ENCODE results near the gene GOLGA2. TPM values are rescaled to one million over a fixed set of nuclear protein-coding genes. Genes with fewer than 3 reads are reported as not detected.

Gene GOLGA2
- total RNA-seq, 1 donor from 2014 or later, result 54.8 TPM

- TF ChIP-seq, protein P1, sequence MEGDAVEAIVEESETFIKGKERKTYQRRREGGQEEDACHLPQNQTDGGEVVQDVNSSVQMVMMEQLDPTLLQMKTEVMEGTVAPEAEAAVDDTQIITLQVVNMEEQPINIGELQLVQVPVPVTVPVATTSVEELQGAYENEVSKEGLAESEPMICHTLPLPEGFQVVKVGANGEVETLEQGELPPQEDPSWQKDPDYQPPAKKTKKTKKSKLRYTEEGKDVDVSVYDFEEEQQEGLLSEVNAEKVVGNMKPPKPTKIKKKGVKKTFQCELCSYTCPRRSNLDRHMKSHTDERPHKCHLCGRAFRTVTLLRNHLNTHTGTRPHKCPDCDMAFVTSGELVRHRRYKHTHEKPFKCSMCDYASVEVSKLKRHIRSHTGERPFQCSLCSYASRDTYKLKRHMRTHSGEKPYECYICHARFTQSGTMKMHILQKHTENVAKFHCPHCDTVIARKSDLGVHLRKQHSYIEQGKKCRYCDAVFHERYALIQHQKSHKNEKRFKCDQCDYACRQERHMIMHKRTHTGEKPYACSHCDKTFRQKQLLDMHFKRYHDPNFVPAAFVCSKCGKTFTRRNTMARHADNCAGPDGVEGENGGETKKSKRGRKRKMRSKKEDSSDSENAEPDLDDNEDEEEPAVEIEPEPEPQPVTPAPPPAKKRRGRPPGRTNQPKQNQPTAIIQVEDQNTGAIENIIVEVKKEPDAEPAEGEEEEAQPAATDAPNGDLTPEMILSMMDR (IDR thresholded peaks at IDR 0.05; ENCODE audit: insufficient read depth, low read length, severe bottlenecking), result no peak
- FAIRE-seq, result no peak
- no peaks in the 10 kb centered on the region for H3K27me3 ChIP-seq (ENCODE audit: control insufficient read depth, insufficient read depth, low read length)
- H3K4me3 ChIP-seq (ENCODE audit: low read depth, low read length), result no peak overlapping the region
- H3K36me3 ChIP-seq (ENCODE audit: control insufficient read depth, insufficient read depth, low read length), result no peaks in the 10 kb centered on the region
- DNase-seq (ENCODE audit: low read depth), result no peak
Measured at GRCh38 chr9:128244091-128244836, 31.5 kb downstream of the GOLGA2 start.

GRCh38 chr9:128243215-128244018 lies 32.4 kb downstream of the GOLGA2 start:
- H3K4me3 ChIP-seq (ENCODE audit: low read depth, low read length), result no peak overlapping the region
- TF ChIP-seq, protein P1 (IDR thresholded peaks at IDR 0.05; ENCODE audit: insufficient read depth, low read length, severe bottlenecking), result no peak
- DNase-seq (ENCODE audit: low read depth) (no peak), FAIRE-seq (no peak)
- no peaks in the 10 kb centered on the region for H3K27me3 ChIP-seq (ENCODE audit: control insufficient read depth, insufficient read depth, low read length)
- H3K36me3 ChIP-seq (ENCODE audit: control insufficient read depth, insufficient read depth, low read length), result no peaks in the 10 kb centered on the region

DNA sequence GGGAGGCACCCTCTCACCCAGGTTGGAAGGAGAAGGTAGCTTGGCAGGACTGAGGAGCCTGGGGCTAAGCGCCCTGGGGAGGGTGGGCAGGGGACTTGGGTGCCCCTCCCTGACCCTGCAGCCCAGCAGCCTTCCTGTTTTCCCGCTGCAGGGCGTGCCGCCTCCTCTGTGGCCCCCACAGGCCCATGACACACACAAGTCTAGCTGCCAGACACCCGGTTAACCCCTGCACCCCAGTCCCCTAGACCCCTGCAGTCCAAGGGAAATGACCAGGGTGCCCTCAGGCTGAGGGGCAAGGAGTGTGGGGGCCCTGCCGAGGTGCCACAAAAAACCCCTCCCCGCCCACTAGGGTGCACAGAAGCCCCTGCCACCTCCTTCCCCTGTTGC lies 33.0 kb downstream of the GOLGA2 start:
- H3K36me3 ChIP-seq (ENCODE audit: control insufficient read depth, insufficient read depth, low read length), result no peaks in the 10 kb centered on the region
- TF ChIP-seq, protein P1 (IDR thresholded peaks at IDR 0.05; ENCODE audit: insufficient read depth, low read length, severe bottlenecking), result no peak
- DNase-seq (ENCODE audit: low read depth) (no peak), FAIRE-seq (no peak)
- H3K27me3 ChIP-seq (ENCODE audit: control insufficient read depth, insufficient read depth, low read length), result no peaks in the 10 kb centered on the region
- no peak overlapping the region for H3K4me3 ChIP-seq (ENCODE audit: low read depth, low read length)

DNA sequence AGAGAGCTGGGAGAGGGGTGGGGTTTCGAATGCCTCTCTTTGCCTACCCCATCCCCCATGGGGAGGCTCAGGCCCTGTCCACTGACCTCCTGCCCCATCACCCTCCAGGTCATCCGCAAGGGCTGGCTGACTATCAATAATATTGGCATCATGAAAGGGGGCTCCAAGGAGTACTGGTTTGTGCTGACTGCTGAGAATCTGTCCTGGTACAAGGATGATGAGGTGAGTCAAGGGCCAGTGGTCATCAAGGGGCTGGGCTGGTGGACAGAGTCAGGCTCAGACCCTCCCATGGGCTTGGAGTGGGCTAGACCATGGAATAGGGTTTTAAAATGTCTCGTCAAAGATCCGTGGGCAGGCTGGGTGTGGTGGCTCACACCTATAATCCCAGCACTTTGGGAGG lies 33.7 kb downstream of the GOLGA2 start:
- no peaks in the 10 kb centered on the region for H3K27me3 ChIP-seq (ENCODE audit: control insufficient read depth, insufficient read depth, low read length)
- FAIRE-seq, result no peak

DNA sequence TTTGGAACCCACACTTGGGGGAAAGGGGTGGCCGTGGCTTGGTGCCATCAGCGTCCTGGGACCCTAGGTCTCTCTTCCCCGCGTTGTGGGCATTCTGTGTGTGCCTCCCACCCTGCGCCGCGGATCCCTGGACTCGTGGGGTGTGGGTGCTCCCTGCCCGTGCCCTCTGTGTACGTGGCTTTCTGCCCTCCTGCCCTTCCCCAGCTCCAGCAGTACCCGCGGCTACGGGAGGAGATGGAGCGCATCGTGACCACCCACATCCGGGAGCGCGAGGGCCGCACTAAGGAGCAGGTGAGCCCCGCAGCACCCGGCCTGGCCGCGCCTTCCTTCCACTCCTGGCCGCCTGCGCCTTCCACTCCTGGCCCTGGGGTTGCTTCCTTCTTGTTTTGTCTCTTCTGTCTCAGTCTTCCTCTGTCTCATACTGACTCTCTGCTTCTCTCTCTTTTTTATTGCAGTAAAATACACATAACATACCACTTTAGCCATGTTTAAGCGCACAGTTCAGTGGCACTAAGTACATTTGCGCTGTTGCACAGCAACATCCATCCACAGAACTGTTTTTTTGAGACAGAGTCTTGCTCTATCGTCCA lies 41.9 kb downstream of the GOLGA2 start:
- TF ChIP-seq, protein P1 (IDR thresholded peaks at IDR 0.05; ENCODE audit: insufficient read depth, low read length, severe bottlenecking), result no peak
- DNase-seq (ENCODE audit: low read depth) (no peak), FAIRE-seq (no peak)
- Histone ChIP-seq H3K27me3 (ENCODE audit: control insufficient read depth, insufficient read depth, low read length) (no peaks in the 10 kb centered on the region), H3K4me3 (ENCODE audit: low read depth, low read length) (no peak overlapping the region), H3K36me3 (ENCODE audit: control insufficient read depth, insufficient read depth, low read length) (no peaks in the 10 kb centered on the region)

More for the DNA sequence above, 33.7 kb downstream of the GOLGA2 start:
- Histone ChIP-seq H3K36me3 (ENCODE audit: control insufficient read depth, insufficient read depth, low read length) (no peaks in the 10 kb centered on the region), H3K4me3 (ENCODE audit: low read depth, low read length) (no peak overlapping the region)
- no peak for DNase-seq (ENCODE audit: low read depth)
- TF ChIP-seq, protein P1 (IDR thresholded peaks at IDR 0.05; ENCODE audit: insufficient read depth, low read length, severe bottlenecking), result no peak

All from bronchial epithelial cell (primary cell).